ENCODE data around the gene NPAS3. TPM values are rescaled to one million over a fixed set of nuclear protein-coding genes. Genes with fewer than 3 reads are reported as not detected.

The NPAS3 gene
- total RNA-seq, 1 experiment from 2014 or later, result not detected

- H3K9ac ChIP-seq (ENCODE audit: low read length), result no peak overlapping the region
- no peaks in the 10 kb centered on the region for H4K20me1 ChIP-seq (ENCODE audit: insufficient read depth)
- ATAC-seq, result no peak
- no peak overlapping the region for H3K27ac ChIP-seq (ENCODE audit: low read depth, low read length)
- no peak overlapping the region for H3K4me2 ChIP-seq (ENCODE audit: low read length)
- H3K27me3 ChIP-seq (ENCODE audit: insufficient read depth, low read length), result no peaks in the 10 kb centered on the region; the same call in 1 of the 2 replicates
- ChIA-PET CTCF (no interaction called here), RAD21 (ENCODE audit: low non-redundant PET in 1 of 2, low total read pairs in 2 of 2, uncharacterized antibody in 2 of 2, unreplicated experiment in 2 of 2) (no interaction called here), POLR2A (no interaction called here)
- no peak overlapping the region for H2AFZ ChIP-seq (ENCODE audit: low read depth, low read length, poor library complexity, severe bottlenecking)
- no peaks in the 10 kb centered on the region for H3K9me2 ChIP-seq (ENCODE audit: insufficient read depth)
- DNase-seq (ENCODE audit: low read depth, low spot score), result no peak
- no peaks in the 10 kb centered on the region for H3K79me2 ChIP-seq (ENCODE audit: insufficient read depth, low read length)
- no TSS peak for BruUV-seq (replicated peaks)
- no peaks in the 10 kb centered on the region for H3K36me3 ChIP-seq (ENCODE audit: control insufficient read depth in 1 of 2, insufficient read depth in 2 of 2, low read length in 2 of 2)
- intact Hi-C loops (cut with micrococcal nuclease), result no loop called here
- TF ChIP-seq CEBPB (IDR thresholded peaks at IDR 0.05; ENCODE audit: low read depth) (no peak), MAX (IDR thresholded peaks at IDR 0.05) (no peak), CBX3 (IDR thresholded peaks at IDR 0.05; ENCODE audit: low read depth) (no peak), YY1 (IDR thresholded peaks at IDR 0.05; ENCODE audit: extremely low read depth, insufficient replicate concordance, low read depth, low read length) (no peak), SIN3A (IDR thresholded peaks at IDR 0.05; ENCODE audit: low read depth) (no peak), RAD21 (IDR thresholded peaks at IDR 0.05; ENCODE audit: low read depth) (no peak), REST (IDR thresholded peaks at IDR 0.05; ENCODE audit: low read depth) (no peak), FOSL1 (IDR thresholded peaks at IDR 0.05; ENCODE audit: low read depth) (no peak), ZBTB33 (IDR thresholded peaks at IDR 0.05; ENCODE audit: extremely low read depth, insufficient replicate concordance, low read length) (no peak), ELF1 (IDR thresholded peaks at IDR 0.05; ENCODE audit: borderline replicate concordance, low read depth) (no peak), POLR2A (IDR thresholded peaks at IDR 0.05; ENCODE audit: borderline replicate concordance, extremely low read depth, insufficient read depth, insufficient read length) (no peak), SP1 (IDR thresholded peaks at IDR 0.05; ENCODE audit: low read depth) (no peak), EZH2phosphoT487 (IDR thresholded peaks at IDR 0.05; ENCODE audit: borderline replicate concordance) (no peak), EZH2 (IDR thresholded peaks at IDR 0.05) (no peak), ZNF274 (IDR thresholded peaks at IDR 0.05; ENCODE audit: low read depth, low read length) (no peak), JUND (IDR thresholded peaks at IDR 0.05) (no peak), ZFX (IDR thresholded peaks at IDR 0.05) (no peak), SRF (IDR thresholded peaks at IDR 0.05; ENCODE audit: low read depth) (no peak), POLR2AphosphoS5 (IDR thresholded peaks at IDR 0.05; ENCODE audit: low read depth, low read length) (no peak)
- H3K4me1 ChIP-seq (ENCODE audit: control insufficient read depth in 1 of 2, insufficient read depth in 2 of 2, low read length in 2 of 2), result no peaks in the 10 kb centered on the region
- H3K4me3 ChIP-seq (replicated peaks in 1 of 2; ENCODE audit: low read depth in 1 of 2, low read length in 2 of 2), result no peak overlapping the region
- no peaks in the 10 kb centered on the region for H3K9me3 ChIP-seq (ENCODE audit: control insufficient read depth in 1 of 2, insufficient read depth in 1 of 2, low read depth in 1 of 2, low read length in 2 of 2)
Observed at GRCh38 chr14:33483541-33483940, 544.9 kb downstream of the NPAS3 start.
